Left colon (tissue), 2 donors: ENCODE measurements around the gene GALNT9. TPM values are rescaled to one million over a fixed set of nuclear protein-coding genes. Genes with fewer than 3 reads are reported as not detected.

Experiments
- ATAC-seq: fragments of 200-7000 bp; cut with Tn5 transposase; one replicate; pipeline ENCODE4 v1.9.1; 2020; ENCODE audit warnings: mild to moderate bottlenecking, moderate library complexity
- DNase-seq, 2 donors: peaks; one replicate each; pipeline ENCODE4 v3.0.0-alpha.2; 2020
- intact Hi-C, 2 donors: fragments of 100-400 bp; cut with DNase I in 1 of 2; cut with micrococcal nuclease in 1 of 2; formaldehyde crosslinking; loops; one replicate each; pipeline versions ENCODE4 v1.11.2 to v1.14.0; 2022; cut with DNase I, micrococcal nuclease
- total RNA-seq, 2 donors: library from RNA; stranded (reverse); fragmentation: NEBNext Ultra II Directional; extraction: Animal tissue kit (Norgen Biotek cat#: 25700); gene quantifications; one replicate each; pipeline ENCODE4 v1.2.1, GENCODE V29; 2021
- donor health status: DM: no; HTN: no; CAD: no.
- donor health status: DM: yes; HTN: yes; CAD: no.

GALNT9 gene
- total RNA-seq, 2 donors from 2014 or later: 0.39 TPM; not detected in 1

DNA sequence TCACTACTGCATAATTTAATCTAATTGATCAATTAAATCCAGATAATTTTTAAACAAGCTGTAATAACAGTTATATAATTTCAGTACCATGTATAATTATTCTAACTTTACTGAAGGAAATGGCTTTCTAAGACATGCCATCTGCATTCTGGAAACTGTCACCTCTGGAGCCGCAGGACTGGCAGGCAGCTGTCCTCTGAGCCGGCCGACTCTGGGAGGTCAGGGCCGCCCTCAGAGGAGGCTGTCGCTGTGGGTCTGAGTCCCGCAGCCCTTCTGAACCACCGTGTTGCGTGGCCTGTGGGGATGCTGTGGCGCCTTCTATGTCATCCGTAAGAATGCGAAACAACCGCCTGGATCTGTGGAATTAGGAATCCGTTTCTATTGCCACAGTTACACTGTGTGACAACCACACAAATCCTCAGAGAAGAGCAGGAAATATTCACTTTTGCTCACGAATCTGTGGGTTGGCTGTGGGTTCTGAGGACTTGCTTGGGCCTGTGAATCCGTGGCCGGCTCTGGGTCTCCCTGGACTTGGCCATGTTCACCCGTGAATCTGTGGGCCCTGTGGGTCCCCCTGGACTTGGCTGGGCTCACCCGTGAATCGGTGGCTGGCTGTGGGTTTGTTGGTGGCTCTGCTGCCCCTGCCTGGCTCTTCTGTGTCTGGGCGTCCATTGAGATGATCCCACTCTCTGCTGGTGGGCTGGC, 17.2 kb upstream of the GALNT9 start:
- DNase-seq (no peak), ATAC-seq (no peak)
- intact Hi-C loops: no loop called here

DNA sequence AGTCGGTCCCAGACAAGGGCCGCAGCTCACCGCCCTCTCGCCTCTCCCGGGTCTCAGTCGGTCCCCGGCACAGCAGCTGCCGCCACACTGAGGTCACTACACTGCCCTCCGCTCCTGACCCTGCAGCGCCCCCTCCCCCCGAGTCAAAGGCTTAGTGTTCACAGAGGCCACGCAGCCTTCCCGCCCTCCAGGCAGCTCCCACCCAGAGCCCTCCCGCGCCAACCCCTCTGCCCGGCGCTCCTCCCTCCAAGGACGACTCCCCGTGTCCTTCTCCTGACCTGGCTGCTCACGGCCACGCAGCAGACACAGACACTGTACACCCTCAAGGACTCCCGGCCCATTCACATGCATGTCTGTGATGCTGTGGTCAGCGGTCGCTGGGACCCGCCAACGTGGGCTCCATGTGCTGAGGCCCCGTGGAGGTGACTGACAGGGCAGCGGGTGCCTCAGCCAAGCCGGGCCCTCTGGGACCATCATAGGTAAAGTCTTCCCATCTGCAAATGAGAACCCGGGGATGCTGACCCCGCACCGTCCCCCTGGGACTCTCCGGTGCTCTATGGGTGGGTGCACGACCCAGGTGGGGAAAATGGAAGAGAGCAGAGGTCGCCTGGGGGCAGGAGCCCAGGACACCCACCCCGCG, 16.3 kb upstream of the GALNT9 start:
- ATAC-seq: no peak
- intact Hi-C loops: no loop called here
- DNase-seq: no peak

DNA sequence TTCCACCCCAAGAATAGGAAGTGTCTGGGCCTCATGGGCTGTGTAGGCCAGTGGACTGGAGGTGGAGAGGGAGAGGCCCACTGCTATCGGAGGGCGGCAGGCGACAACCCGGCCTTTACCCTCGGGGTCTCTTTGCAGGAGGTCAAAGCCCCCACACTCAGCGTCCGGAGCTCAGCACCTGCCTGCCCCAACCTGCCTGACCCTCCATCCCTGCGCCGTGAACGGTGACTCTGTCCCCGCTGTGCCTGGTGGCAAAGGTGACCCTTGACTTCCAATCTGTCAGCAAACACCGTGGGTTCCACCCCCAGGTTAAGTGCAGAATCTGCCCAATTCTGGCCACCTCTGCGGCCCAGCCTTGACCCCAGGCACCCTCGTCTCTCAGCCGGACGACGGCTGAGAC, 15.7 kb upstream of the GALNT9 start:
- DNase-seq (no peak), ATAC-seq (no peak)
- intact Hi-C loops: no loop called here

DNA sequence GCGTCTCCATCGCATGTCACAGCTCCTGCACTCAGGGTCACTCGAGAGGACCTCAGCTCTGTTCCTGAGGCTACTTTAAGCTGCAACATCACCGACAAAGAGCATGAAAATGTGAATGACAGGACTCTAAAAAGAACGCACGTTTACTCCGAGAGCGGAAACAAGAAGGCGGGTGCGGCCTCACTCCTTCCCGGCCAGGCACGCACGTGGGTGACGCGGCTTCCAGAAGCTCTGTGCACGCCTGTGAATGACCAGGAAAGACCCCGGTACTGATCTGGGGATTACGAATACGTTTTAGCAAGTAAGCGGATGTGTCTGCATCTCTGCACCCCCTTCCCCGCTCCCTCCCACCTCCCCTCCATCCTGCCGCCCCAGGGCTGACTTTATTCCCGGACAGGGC, 15.2 kb upstream of the GALNT9 start:
- no peak for ATAC-seq
- intact Hi-C loops: no loop called here
- DNase-seq: no peak

DNA sequence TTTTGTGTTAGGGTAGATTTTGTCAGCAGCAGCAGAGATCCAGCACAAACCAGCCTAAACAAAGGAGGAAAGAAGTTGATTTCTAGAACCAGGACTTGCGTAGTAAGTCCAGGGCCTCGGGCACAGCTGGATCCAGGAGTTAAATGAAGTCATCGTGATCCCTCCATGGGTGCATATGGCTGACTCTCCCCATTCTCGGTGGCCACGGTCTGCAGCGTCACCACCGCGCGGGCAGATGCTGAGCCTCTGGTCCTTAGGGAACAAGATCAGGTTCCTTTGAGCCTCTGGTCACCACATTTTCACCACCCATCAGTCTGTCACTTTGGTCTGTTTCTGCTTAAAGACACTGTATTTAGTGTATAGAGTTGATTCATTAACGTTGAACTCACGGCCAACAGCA, 14.8 kb upstream of the GALNT9 start:
- intact Hi-C loops: no loop called here
- ATAC-seq: no peak
- no peak for DNase-seq

DNA sequence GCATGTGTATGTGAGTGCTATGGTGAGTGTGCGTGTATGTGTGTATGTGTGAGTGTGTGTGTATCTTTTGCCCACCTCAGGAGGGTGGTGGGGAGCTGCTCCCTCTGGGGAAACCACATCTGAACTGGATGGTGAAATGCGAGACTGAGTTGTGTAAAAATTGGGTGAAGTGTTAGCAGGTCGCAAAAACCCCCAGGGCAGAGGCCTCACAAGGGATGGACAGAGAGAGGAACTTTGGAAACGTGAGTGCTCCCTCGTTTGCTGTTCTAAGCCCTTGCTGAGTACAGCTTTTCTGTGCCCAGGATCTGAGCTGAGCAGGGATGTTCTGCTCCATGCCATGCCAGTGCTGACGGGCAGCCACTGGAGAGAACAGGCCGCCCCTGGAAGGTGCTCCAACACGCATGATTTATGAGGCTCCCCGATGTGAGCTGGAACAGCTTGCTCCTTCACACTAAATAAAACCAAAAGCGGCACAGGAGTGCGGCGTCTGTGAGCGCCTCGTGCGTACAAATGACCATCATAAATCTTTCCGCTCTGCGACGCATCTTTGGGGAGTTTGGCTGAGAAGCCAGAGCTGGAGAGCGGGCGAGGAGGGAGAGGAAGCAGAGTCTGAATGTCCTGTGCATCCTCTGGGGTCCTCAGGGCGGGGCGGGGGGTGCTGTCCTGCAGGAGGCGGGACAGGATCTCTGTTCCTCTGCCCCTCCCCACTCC, 14.1 kb upstream of the GALNT9 start:
- intact Hi-C loops: no loop called here
- no peak for ATAC-seq
- DNase-seq: peak in 1 of 2 donors; percentile 72

DNA sequence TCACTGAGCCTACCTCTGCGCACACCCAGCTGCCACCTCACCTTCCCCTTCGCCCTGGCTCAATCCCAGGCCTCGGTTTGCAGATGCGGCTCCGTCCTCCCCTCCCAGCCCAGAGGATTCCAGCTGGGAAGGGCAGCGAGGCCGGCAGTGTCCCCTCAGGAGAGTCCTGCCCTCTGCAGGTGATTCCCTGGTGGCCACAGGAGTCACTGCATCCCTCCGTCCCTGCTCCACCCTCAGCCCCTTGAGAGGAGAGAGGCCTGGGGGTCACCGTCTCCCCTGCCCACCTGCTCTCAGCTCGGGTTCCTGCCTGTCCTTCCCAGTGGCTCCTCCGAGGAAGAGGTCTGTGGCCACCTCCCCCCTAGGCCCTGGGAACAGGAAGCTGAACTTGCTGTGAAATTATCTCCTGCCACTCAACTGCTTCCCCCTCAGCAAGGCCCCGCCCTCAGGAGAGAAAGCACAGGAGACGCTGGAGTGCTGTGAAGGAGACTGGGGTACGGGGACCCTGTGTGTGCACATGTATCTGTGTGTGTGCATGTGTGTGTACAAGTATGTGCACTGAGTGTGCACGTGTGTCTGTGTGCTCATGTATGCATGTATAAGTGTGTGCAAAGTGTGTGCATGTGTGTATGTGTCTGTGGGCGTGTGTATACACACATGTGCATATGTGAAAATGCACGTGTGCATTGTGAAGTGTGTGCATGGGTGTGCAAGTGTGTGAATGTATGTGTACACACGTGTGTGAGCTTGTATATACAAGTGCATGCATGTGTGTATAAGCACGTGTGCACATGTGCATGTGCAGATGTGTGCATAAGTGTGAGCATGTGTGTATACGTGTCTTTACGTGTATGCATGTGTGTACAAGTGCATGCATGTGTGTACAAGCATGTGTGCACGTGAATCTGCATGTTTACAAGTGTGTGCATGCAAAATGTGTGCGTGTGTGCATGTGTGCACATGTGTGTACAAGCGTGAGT, 13.2 kb upstream of the GALNT9 start:
- DNase-seq (no peak), ATAC-seq (no peak)
- intact Hi-C loops: no loop called here

DNA sequence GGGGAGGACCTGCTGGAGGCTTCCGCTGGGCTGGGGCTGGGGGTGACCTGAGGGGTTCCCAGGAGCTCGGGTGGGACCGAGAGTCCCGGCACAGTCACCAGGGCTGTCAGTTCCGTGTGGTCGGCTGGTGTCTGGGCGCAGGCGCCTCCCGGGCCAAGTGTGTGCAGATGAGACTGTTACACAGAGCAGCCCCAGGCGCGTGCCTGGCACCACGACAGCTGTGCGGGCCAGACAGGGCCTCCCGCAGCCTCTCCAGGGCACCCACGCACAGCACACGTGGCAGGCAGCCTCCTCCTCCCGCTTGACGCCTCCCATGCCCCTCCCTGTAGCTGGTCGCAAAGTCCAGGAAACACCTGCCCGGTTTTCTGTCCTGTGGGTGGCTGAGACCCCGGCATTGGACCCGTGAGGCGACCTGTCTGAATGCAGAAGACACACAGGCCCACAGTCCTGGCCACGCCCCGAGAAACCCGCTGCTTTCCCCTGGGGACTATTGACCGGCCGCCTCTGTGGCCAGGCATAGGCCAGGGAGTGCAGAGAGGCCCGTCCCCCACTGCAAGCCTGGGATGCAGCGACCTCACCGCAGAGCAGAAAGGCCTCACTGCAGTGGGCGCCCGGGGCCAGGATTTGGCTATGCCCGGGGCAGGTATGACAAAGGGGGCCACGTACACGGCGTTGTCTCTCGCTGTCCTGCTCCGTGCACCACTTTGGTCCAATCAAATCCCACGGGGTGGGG, 12.1 kb upstream of the GALNT9 start:
- no peak for DNase-seq
- intact Hi-C loops: no loop called here
- no peak for ATAC-seq

DNA sequence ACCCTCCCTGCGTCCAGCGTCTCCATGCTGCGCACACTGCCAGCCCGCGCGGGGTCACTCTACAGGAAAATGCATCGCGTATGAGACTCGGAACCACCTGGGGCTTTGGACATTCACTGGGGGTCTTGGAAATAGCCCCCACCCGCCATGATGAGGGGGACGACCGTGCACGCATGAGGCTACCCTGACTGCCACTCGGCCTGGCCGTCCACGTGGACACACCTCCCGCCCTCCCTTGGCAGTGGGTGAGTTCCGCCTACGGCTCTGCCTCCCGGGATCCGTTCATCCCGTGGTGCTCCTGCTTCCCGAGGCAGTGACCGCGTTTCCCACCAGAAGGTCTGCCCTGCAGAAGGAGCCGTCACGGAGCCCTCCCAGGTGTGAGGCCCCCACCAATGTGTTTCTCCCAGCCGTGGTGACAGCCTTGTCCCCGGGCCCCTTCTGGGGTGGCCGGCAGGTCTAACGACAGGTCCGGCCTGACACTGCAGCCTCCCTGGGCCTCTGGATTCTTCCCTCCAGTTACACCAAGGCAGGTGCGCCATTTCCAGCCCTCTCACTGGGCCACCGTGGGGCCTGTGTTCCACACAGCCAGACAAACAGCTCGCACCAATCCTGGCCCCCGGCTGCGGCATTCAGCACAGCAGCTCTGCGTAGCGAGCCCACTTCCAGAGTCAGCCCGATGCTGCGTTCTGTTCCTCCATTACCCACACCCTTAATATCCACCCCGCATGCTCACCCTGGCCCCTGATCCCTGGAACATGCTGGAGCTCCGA, 11.1 kb upstream of the GALNT9 start:
- intact Hi-C loops: no loop called here
- ATAC-seq (no peak), DNase-seq (no peak)

DNA sequence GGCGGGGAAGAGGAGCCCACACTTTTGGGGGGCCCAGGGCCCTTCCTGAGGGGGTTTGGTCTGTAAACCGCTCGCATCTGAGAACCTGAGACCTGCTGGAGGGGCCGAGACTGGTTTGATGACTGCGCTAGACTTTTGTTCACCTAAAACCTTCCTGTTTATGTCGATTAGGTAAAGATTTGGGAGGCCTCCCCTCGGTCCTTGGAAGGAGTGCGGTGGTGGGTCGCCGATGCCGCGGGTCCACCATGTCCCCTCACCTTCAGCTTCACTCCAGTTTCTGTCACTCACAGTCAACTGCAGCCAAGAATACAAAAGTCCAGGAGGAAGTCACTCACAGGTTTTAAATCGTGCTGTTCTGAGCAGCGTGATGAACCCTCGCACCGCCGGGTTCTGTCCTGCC, 10.5 kb upstream of the GALNT9 start:
- ATAC-seq (no peak), DNase-seq (no peak)
- intact Hi-C loops: no loop called here

DNA sequence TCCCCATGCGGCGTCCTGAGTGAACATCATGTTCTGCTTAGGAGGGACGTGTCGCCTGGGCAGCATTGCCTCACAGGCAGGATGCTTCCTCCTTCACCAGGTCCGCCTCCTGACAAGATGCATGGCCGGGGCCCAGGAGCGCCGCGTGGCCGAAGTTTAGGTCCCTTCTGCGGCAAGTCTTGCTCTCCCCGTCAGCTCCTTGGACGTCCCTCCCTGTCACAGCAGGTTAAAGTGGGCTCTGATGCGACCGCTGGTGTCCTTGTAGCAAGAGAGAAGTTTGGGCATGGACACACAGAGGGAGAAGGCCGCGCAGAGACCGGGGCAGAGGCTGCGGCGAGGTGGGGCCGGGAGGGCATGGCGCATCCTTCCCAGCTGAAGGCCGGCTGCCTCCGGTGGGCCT, 9.4 kb upstream of the GALNT9 start:
- ATAC-seq: no peak
- no peak for DNase-seq
- intact Hi-C loops: no loop called here

DNA sequence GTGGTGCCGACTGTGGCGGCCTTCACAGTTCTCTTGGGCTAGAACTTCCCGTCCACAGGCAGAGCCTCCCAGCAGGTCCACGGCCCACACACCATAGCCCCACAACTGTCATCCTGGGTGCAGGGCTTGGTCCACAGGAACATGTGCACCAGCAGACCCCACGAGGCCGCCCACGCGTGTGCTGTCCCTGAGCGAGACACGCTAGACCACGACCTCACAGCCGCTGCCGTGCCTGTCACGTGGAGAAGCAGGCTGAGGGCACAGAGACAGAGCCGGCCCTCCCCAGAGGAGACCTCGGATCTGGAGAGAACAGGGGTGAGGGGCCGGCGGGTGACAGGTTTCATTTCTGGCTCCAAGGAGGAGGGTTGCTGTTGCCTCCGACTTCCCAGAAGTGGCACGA, 8.9 kb upstream of the GALNT9 start:
- no peak for DNase-seq
- intact Hi-C loops: no loop called here
- ATAC-seq: no peak

DNA sequence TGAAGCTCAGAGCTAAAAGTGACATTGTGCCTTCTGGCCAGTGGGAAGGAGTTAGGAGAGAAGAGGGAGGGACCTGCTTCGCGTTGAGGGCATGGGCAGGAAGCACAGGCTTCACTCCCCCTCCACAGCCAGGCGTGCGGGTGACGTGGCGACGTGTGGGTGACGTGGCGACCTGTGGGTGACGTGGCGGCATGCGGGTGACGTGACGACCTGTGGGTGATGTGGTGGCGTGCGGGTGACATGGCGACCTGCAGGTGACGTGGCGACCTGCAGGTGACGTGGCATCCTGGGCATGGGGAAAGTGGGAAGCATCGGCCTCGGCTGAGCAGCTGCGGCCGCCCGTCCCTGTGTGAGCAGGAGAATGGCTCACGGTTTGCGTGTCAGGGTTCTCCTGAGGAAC, 8.2 kb upstream of the GALNT9 start:
- ATAC-seq: no peak
- no peak for DNase-seq
- intact Hi-C loops: no loop called here

DNA sequence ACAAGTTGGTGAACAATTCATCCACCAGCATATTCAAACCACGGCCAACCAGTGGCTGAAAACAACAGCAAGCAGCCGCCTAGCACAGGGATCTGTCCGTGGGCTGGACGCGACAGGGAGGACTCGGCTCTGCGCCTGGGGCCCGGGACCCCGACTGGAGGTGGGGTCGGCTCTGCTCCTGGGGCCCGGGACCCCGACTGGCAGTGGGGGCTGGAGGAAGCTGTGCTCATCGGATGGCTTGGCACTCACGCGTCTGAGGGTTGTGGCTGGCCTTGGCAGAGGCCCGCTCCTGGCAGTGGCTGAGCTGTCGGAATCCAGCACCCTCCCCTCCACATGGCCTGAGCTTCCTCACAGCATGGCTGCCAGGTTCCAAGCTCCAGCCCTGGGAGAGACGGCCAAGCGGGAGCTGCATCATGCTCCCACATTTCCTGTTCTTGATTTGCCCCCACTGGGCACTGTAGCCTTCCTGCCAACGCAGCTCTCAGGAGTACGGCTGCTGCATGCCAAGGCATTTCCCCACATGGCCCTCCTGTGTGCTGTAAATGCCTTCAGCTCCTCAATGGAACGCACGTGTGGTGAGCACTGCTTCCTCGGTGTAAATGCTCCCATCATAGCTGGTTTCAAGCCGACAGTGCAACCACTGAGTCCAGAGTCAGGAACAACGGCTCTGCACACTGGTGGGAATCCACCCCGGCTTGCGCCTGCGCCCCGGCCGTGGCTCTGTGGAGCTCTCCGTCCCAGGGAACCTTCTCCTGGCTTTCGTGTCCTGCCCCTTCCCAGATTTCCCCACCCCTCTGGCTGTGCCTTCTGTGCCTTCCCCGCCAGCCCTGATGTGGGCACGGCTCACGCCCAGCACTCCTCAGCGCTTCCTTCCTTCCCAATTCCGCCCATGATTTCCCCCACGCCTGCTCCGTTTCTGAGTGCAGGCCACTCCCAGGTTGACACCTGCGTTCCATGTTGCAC, 7.3 kb upstream of the GALNT9 start:
- no peak for ATAC-seq
- DNase-seq: no peak
- intact Hi-C loops: no loop called here

DNA sequence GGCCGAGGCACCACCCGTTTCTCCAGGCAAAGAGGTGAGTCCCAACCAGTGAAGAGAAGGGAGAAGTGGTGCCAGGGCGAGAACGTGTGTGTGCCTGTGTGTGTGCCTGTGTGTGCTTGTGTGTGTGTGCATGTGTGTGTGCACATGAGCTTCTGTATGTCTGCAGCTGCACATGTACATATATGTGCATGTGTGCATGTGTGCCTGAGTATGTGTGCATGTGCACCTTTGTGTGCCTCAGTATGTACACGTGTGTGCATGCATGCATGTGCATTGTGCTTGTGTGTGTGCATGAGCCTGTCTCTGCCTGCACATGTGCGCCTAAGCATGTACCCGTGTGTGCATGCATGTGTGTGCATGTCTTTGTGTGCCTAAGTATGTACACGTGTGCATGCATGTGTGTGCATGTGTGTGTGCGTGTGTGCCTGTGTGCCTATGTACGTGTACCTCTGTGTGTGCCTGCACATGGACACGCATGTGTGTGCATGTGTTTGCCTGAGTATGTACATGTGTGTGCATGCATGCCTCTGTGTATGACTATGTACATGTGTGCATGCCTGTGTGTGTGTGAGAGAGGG, 5.9 kb upstream of the GALNT9 start:
- intact Hi-C loops: no loop called here
- no peak for ATAC-seq
- DNase-seq: no peak

DNA sequence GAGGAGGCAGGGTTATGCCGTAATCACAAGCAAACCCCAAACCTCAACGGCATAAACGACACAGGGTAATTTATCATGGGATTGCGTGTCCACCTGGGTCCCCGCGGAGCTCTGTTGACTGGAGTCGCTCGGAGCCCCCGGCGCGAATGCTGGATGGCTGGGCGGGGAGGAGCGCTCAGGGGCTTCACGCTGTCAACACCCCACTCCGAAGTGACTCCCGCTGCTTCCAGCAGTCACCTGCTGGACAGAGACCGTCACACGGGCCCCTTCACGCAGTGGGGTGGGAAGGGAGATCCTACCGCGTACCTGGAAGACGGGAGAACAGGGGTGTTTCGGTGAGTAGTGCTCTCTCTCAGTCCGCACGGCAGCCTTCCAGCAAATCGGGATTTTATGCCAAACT, 4.4 kb upstream of the GALNT9 start:
- intact Hi-C loops: no loop called here
- DNase-seq (no peak), ATAC-seq (no peak)

DNA sequence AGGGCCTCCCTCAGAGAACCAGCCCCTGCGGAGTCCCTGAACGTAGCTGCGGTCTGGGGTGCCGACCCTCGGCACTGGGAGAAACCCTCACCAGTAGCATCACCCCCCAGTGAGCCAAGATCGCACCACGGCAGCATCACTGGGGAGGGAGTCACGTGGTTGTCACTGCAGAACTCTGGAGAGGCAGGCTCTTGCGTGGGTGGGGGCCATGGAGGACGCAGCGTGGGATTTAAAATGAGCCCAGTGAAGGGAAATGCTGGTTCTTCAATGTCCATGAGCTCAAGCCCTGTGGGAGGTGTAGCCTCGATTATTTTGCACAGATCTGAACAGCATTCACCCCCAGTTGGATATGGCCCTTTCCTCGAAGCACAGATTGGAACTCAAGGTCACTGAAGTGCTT, 3.9 kb upstream of the GALNT9 start:
- ATAC-seq: no peak
- DNase-seq: no peak
- intact Hi-C loops: no loop called here
